HG03039 (cell line): Measurements from ENCODE around the gene LRRN4CL.
"Not testable (repeated sequence)": the region's sequence is repeated elsewhere in the genome, so short reads cannot be mapped to it uniquely, and the experiment has no call there.

Source experiments
- ATAC-seq: cut with Tn5 transposase; IDR thresholded peaks from one replicate; pipeline ENCODE4 v1.9.1; 2021; ENCODE audit warnings: mild to moderate bottlenecking, moderate library complexity; ENCODE audit not compliant: unreplicated experiment

Gene LRRN4CL

DNA sequence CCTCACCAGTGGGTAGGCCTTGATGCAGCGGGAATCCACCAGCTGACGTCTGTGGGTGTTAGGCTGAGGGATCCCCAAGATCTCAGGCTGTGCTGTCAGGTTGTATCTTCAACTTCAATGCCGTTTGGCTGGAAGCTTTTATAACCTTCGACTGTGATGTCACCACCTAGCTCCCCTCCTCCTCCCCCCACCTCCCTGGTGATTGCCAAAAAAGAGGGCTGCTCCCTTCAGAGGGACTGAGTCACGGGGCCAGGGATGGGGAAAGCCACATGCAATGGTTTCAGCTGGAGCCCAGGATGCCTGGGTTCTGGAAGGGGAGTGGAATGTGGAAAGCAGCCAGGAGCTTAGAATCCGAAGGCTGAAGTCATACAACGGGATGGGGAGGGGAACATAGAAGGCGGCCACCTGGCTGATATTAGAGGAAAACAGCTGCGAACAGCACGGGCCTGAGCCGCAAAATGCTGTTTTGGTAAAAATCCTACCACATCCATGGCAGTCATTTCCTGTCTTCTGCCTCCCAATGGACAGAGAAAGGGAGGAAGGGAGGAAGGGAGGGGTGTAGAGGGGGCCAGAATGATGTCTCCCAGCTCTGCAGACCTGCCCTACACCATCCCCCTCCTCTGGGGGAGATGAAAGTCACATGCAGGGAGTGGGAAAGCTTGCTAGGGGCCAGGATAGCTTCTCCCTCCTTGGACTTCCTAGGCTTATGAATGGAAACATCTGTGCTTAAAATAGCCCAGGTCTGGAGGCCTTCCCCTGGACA is at the start of gene LRRN4CL:
Gene LRRN4CL (minus strand): TSS at position 110 of the 763 bp plus-strand sequence. CDS start 1,022 bp downstream, outside the sequence.
- no peak for ATAC-seq

- ATAC-seq = no peak
Measured at GRCh38 chr11:62737196-62737595, 47.9 kb upstream of the LRRN4CL start.

DNA sequence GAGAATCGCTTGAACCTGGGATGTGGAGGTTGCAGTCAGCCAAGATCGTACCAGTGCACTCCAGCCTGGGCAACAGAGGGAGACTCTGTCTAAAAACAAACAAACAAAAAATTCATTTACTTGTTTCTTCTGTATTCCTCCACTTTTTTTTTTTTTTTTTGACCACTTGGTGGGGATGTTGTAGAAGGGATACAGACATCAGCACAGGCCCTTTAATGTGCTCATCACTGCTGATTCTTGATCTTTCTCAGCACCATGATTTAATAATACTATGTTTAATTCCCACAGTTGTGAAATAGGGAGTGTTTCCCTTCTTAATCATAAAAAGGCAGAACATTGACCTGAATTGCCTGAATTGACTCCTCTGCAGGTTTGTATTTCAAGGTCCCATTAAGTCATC is 43.5 kb upstream of the LRRN4CL start:
- ATAC-seq = no peak

DNA sequence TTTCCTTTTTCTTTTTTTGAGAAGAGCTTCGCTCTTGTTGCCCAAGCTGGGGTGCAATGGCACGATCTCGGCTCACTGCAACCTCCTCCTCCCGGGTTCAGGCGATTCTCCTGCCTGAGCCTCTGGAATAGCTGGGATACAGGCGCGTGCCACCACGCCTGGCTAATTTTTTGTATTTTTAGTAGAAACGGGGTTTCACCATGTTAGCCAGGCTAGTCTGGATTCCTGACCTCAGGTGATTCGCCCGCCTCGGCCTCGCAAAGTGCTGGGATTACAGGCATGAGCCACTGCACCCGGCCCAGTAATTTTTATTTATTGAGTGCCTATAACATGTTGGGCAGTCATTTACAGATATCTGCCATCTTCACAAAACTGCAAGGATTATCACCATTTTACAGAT is 40.7 kb upstream of the LRRN4CL start:
- not testable (repeated sequence) for ATAC-seq

DNA sequence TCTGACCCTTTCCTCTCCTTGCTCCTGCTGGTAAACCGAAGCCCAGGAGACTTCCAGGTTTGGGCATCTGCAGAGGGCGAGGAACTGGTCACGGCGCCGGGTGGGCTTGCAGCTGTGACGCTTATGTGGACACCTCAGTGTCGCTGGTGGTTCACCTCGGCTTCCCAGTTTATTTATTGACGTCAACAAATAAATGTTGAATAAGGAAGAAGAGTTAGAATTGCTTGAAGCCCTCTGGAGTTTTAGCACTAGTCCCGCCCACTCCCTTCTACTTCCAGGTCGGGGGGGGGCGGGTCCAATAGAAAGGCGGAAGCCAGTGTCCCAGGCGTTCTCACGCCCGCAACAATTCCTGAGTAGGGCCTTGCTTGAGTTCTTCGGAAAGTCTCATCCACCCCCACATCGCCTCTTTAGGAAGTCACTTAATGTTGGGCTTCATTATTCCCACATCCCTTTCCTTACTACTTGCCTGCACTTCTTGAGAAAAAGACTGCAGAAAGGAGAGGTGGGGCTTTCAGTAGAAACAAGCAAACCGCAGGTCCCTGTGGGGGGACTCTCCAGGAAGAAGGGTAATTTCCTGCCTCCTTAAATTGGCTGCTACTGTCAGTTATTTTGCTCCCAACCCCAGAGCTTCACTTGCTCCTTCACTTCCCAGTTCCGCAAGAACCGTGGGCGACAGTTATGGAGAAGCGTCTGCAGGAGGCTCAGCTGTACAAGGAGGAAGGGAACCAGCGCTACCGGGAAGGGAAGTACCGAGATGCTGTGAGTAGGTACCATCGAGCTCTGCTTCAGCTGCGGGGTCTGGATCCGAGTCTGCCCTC is 39.0 kb upstream of the LRRN4CL start, which contains the start of gene TTC9C:
Gene TTC9C (plus strand): TSS at position 316 of the 818 bp plus-strand sequence. CDS start 363 bp downstream, at position 679.
- peak; percentile 16 for ATAC-seq

DNA sequence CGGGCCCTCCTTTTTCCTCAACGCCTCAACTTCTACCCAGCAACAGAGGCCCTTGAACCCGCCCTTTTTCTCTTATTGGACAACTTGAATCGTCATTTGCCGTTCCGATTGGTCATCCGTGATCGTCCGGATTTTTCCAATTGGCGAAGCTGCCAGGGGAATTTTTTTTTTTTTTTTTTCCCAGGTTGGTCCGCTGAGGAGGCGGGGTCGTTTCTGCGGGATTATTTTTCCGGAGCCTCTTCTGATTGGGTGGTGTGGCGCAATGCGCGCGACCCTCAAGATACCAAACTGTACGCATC is 38.5 kb upstream of the LRRN4CL start:
- peak; percentile 47 for ATAC-seq

DNA sequence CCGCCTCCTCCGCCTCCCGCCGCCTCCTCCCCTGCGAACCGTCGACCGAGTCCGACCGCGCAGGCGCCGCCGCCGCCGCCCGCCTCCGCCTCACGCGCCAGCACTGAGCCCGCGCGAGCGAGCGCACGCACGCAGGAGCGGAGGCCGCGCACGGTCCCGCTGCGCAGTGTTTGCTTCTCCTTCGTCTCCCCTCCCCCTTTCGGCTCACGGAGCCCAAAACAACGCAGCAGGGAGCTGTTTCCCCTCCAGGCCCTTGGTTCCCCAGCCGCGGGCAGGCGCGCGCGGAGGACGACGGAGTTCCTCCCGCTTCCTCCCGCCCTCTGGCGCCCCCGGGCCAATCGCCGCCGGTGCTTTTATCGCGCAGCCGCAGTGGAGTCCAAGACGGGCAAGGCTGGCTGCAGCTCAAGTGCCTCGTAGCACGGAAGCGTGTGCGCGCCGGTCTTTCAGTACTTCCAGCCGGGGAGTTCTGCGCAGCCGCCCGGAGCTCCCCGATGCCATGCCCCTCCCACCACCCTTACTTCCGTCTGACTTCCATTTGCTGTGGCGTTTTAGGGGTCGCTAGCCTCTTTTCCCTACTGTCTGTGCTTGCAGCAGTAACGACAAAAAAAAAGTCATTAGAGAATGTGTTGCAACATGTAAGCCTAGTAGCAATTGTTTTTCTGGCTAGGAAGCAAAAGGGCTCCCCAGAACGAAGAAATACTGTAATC is 38.0 kb upstream of the LRRN4CL start, which contains the start of gene HNRNPUL2:
Gene HNRNPUL2 (minus strand): TSS at position 293 of the 707 bp plus-strand sequence. CDS start 301 bp downstream, outside the sequence.
- peak; percentile 51 for ATAC-seq

- no peak for ATAC-seq
Measured at GRCh38 chr11:62726915-62727164, 37.5 kb upstream of the LRRN4CL start.

GRCh38 chr11:62726156-62726914 is 37.0 kb upstream of the LRRN4CL start:
- ATAC-seq = peak; percentile 0

DNA sequence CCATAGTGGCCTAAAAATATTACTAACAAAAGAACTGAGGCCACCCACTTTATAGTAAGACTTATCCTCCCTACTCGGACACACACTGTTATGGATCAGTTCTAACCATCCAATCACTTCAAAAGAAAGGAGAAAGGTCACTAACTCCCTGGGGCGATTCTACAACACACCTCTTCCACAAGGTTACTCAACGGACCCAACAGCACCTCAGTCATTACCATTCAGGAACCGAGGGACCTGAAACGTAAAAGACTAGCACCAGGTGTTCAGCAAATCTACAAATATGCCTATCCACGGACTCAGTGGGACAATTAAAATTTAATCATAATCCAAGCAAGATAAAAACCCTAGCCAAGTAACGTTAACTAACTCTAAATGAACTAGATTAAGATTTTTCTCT is 36.3 kb upstream of the LRRN4CL start:
- ATAC-seq = no peak

GRCh38 chr11:62724171-62724570 is 34.8 kb upstream of the LRRN4CL start:
- ATAC-seq = no peak

- no peak for ATAC-seq
Measured at GRCh38 chr11:62721994-62722393, 32.7 kb upstream of the LRRN4CL start.

DNA sequence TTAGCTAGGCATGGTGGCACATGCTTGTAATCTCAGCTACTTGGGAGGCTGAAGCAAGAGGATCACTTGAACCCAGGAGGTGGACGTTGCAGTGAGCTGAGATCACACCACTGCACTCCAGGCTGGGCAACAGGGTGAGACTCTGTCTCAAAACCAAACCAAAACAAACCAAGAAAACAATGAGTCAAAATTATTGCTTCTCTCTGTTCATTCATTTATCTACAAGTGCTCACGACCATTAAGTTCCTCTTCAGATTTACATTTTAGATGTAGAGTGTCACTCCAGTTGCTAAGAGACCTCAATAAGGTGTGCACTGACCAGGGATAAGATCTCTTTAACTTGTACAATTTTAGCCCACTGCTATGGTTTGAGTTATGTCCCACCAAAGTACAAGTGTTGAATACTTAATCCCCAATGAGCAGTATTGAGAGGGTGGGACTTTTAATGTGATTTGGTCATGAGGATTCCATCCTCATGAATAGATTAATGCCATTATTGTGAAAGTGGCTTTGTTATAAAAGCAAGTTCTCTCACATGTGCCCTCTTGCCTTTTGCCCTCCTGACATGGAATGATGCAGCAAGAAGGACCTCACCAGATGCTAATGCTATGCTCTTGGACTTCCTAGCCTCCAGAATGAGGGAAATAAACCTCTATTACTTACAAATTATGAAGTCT is 30.1 kb upstream of the LRRN4CL start:
- ATAC-seq = no peak

GRCh38 chr11:62716816-62717215 is 27.5 kb upstream of the LRRN4CL start:
- no peak for ATAC-seq

DNA sequence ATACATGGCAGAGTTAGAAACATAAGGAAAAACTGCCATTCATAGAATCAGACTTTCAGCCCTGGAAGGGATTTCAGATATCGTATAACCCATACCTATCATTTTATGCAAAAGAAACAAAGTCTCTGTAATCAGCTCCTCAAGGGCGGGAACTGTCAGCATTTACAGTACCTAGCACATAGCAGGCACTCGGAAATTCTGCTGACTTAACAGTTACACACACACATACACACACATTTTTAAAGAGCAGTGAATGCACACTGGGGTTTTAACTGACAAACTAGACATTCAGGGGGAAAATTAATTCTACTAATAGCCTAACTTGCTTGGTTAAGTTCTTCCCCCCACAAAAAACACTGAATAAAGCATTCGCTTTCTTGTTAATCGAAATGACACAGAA is 26.9 kb upstream of the LRRN4CL start:
- ATAC-seq = no peak

DNA sequence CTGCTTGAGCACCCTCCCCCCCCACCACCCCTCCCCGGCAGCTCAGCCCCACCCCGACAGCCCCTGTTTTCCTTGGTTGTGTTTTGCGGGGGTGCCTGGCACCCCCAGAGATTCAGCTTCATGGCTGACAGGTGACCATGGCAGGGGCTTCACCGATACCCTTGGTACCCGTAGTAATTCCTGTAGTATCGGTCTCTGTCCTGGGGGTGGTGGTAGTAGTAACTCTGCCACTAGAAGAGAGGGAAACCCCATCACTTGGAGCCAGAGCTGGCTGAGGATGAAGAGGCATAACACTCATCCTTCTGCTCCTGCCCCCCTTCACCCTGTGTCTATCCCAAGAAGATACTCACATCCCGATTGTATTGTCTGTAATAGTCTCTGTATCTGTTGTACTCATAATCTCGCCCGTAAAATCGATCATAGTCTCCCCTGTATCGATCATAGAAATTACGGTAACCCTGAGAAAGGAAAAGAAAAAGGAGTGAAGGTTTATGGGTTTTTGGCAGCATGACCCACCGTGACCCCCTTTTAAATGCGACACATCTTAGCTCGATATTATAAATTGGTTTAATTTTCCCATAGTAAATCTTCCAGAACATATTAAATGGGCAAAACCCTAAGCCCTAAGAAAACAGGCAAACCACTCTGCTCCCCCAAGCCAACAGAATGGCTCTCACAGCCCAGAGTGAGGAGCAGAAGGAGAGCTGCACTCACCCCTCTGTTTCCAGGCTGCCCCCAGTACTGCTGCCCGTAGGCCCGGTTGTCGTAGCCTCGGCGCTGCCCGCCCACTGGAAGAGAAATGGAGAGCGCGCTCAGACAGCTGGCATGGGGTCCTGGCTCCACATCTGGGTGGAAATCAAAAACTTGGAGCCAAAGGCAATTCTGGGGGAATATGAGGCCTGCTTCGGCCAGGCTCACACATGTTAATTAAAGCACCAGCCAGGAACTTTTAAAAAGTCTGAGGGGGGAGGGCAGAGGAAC is 26.1 kb upstream of the LRRN4CL start:
- no peak for ATAC-seq

DNA sequence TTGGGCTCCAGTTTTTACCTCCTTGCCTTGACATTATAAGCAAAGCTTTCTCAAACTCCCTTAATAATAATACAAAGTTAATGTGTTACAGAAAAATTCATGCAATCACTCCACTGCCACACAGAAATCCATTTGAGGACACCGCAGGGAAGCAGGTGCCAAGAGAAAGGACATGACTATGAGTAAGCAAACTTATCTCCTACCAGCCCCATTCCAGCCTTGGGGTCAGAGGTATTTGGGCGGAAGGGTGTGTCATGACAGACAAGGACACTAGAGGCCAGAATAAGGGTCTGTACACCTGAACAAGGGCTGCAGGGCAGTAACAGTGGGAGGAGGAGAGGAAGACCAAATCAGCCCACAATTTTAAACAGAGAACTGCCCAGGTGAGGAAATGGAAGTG is 24.0 kb upstream of the LRRN4CL start:
- ATAC-seq = no peak

DNA sequence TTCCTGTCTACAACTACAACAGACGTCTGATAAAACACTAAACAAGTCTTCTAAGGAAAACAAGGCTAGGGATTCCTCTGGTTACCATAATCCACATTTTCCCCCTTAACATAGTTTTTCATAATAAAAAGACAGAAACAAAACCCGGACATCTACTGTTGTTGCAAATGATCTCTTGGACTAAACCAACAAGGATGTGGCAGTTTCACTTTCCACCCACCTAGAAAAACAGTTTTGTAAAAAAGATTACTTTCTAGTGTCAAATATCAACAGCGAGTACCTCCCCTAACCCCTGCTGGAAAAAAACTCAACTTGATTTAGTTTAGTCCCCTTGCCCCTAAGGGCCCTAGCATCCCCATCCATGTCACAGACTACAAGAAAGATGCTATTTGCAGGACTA is 23.5 kb upstream of the LRRN4CL start:
- no peak for ATAC-seq

DNA sequence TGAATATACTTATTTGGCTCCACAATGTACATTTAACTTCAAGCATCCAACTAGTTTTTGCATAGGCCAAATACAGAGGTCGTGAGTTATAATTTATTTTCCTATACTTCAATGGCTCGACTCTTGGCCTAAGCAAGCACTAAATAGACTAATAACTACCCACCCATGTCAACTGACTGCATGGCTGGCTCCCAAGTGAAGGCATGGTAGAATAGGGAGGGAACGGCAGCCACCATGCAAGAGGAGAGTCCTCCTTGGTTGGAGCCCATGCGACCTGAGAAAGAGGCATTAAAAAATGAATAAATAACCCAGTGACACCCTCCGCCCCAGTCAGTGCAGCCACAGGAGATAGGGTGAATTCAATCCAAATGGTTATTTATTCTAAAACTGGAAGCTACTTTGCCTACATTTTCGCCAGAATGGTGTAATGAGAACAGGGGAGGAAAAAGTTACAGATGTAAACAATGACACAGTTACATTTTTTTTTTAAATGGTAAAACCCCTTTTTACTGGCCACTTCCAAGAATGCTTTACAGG is 23.0 kb upstream of the LRRN4CL start:
- no peak for ATAC-seq
